ENCODE results near the gene PGM1.

PGM1 gene

DNA sequence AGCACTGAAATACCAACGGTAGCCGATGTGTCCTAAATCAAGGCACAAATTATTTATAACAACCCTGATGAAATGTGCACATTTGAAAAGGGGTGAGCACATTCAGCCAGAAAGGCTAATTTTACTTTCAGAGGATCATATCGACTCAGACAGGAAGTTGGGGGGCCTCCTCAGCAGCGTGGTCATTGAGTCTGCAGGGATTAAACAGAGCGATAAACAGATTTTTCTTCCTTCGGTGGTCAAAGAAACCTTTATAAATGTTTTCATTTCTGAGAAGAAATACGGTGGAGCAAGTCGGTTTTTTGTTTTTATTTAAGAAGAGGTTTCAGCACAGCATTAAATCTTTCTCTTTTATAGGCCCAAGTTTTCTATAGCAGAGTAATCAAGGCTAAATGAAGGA, 45.7 kb downstream of the PGM1 start:
- no peak for TF ChIP-seq CTCF (IDR thresholded peaks at IDR 0.05; ENCODE audit: low read depth, low read length, poor library complexity, severe bottlenecking)
- no peak for TF ChIP-seq EZH2phosphoT487 (IDR thresholded peaks at IDR 0.05; ENCODE audit: borderline replicate concordance, low read length)
- Histone ChIP-seq H3K27me3 (ENCODE audit: control insufficient read depth, low read length) (no peaks in the 10 kb centered on the region), H3K27ac (ENCODE audit: low read depth, low read length) (no peak overlapping the region), H3K4me1 (ENCODE audit: control insufficient read depth, low read length) (no peaks in the 10 kb centered on the region), H3K4me2 (ENCODE audit: low read length) (no peak overlapping the region), H3K4me3 (ENCODE audit: low read length) (no peak overlapping the region), H3F3A (ENCODE audit: control insufficient read depth, insufficient read depth) (no peaks in the 10 kb centered on the region), H3K9me2 (replicated peaks; ENCODE audit: control insufficient read depth, low read length) (no peaks in the 10 kb centered on the region), H3K36me3 (ENCODE audit: control insufficient read depth, low read length) (peaks cover 51% of the 10 kb centered on the region), H4K20me1 (ENCODE audit: control insufficient read depth, insufficient read depth, low read depth, low read length) (no peaks in the 10 kb centered on the region), H3K79me2 (ENCODE audit: control insufficient read depth, low read length) (no peaks in the 10 kb centered on the region), H3K9me3 (ENCODE audit: control insufficient read depth, insufficient read depth, low read length) (no peaks in the 10 kb centered on the region)

- H4K20me1 ChIP-seq (ENCODE audit: control insufficient read depth, insufficient read depth, low read depth, low read length): no peaks in the 10 kb centered on the region
- H3K4me1 ChIP-seq (ENCODE audit: control insufficient read depth, low read length): no peaks in the 10 kb centered on the region
- no peak for TF ChIP-seq CTCF (IDR thresholded peaks at IDR 0.05; ENCODE audit: low read depth, low read length, poor library complexity, severe bottlenecking)
- no peak for TF ChIP-seq EZH2phosphoT487 (IDR thresholded peaks at IDR 0.05; ENCODE audit: borderline replicate concordance, low read length)
- no peaks in the 10 kb centered on the region for H3K27me3 ChIP-seq (ENCODE audit: control insufficient read depth, low read length)
- no peaks in the 10 kb centered on the region for H3K9me3 ChIP-seq (ENCODE audit: control insufficient read depth, insufficient read depth, low read length)
- H3K4me3 ChIP-seq (ENCODE audit: low read length): no peak overlapping the region
- H3K79me2 ChIP-seq (ENCODE audit: control insufficient read depth, low read length): no peaks in the 10 kb centered on the region
- H3K4me2 ChIP-seq (ENCODE audit: low read length): no peak overlapping the region
- no peaks in the 10 kb centered on the region for H3F3A ChIP-seq (ENCODE audit: control insufficient read depth, insufficient read depth)
- peaks cover 40% of the 10 kb centered on the region for H3K36me3 ChIP-seq (ENCODE audit: control insufficient read depth, low read length)
- no peaks in the 10 kb centered on the region for H3K9me2 ChIP-seq (replicated peaks; ENCODE audit: control insufficient read depth, low read length)
- H3K27ac ChIP-seq (ENCODE audit: low read depth, low read length): no peak overlapping the region
These were observed 47.7 kb downstream of the PGM1 start for GRCh38 chr1:63640633-63641567.

DNA sequence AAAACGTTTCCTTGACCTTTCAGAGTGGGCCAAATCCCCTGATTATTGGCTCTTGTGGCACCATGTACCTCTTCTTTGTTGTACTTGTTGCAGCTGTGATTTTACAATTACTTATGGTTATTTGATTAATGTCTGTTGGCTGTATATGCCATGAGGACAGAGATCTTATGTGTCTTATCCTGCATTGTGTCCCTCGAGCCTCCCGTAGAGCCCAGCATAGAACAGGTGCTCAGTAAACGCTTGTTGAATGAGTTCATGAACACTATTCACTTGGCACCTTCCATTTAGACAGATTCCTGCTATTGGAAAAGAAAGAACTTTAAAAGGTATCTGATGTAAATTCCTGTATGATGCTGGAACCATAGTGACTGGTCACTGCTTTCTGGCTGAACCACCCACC, 48.4 kb downstream of the PGM1 start:
- Histone ChIP-seq H3K79me2 (ENCODE audit: control insufficient read depth, low read length) (no peaks in the 10 kb centered on the region), H3K36me3 (ENCODE audit: control insufficient read depth, low read length) (peaks cover 35% of the 10 kb centered on the region), H3K4me2 (ENCODE audit: low read length) (no peak overlapping the region), H3K27ac (ENCODE audit: low read depth, low read length) (no peak overlapping the region), H4K20me1 (ENCODE audit: control insufficient read depth, insufficient read depth, low read depth, low read length) (no peaks in the 10 kb centered on the region), H3K4me1 (ENCODE audit: control insufficient read depth, low read length) (no peaks in the 10 kb centered on the region), H3K27me3 (ENCODE audit: control insufficient read depth, low read length) (no peaks in the 10 kb centered on the region), H3F3A (ENCODE audit: control insufficient read depth, insufficient read depth) (no peaks in the 10 kb centered on the region), H3K9me2 (replicated peaks; ENCODE audit: control insufficient read depth, low read length) (no peaks in the 10 kb centered on the region), H3K4me3 (ENCODE audit: low read length) (no peak overlapping the region), H3K9me3 (ENCODE audit: control insufficient read depth, insufficient read depth, low read length) (no peaks in the 10 kb centered on the region)
- TF ChIP-seq CTCF (IDR thresholded peaks at IDR 0.05; ENCODE audit: low read depth, low read length, poor library complexity, severe bottlenecking): no peak
- TF ChIP-seq EZH2phosphoT487 (IDR thresholded peaks at IDR 0.05; ENCODE audit: borderline replicate concordance, low read length): no peak
